GM19351 (cell line): ENCODE data around the gene DECR2.
"Not testable (repeated sequence)": the region's sequence is repeated elsewhere in the genome, so short reads cannot be mapped to it uniquely, and the experiment has no call there.

ENCODE experiments used
- ATAC-seq: cut with Tn5 transposase; IDR thresholded peaks from one replicate; pipeline ENCODE4 v1.9.1; 2021; ENCODE audit warnings: mild to moderate bottlenecking, moderate library complexity; ENCODE audit not compliant: unreplicated experiment

DECR2 gene

DNA sequence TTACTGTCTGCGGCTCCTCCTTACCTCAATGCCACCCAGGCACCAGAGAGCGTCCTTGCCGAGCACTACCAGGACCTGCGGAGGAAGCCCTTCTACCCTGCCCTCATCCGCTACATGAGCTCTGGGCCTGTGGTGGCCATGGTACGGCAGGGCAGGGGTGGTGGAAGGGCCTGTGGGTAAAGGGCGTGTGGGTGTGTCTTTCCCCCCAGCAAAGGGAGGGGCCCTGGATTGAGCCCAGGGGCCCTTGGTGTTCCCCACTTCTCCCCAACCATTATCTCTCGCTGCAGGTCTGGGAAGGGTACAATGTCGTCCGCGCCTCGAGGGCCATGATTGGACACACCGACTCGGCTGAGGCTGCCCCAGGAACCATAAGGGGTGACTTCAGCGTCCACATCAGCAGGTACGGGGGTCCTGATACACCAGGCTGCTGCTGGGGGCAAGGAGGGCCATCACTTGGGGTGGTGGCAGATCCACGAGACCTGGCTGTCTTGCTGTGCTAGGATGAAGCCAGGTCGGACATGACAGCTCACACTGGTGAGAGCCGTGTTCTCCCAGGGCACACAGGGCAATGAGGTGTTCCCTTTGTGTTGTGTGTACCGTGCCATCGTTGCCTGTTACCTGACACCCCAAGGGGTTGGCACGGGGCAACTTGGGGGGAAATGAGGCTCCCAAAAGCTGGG, 2.2 kb upstream of the DECR2 start:
- ATAC-seq = no peak

DNA sequence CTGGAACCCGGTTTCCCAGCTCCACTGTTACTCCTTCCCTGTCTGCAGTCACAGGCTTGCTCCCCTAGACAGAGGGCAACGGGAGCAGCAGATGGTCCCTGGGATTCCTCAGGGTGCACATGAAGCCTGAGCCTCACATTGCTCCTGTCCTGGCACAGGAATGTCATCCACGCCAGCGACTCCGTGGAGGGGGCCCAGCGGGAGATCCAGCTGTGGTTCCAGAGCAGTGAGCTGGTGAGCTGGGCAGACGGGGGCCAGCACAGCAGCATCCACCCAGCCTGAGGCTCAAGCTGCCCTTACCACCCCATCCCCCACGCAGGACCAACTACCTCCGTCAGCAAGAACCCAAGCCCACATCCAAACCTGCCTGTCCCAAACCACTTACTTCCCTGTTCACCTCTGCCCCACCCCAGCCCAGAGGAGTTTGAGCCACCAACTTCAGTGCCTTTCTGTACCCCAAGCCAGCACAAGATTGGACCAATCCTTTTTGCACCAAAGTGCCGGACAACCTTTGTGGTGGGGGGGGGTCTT, 1.6 kb upstream of the DECR2 start:
- ATAC-seq = no peak

DNA sequence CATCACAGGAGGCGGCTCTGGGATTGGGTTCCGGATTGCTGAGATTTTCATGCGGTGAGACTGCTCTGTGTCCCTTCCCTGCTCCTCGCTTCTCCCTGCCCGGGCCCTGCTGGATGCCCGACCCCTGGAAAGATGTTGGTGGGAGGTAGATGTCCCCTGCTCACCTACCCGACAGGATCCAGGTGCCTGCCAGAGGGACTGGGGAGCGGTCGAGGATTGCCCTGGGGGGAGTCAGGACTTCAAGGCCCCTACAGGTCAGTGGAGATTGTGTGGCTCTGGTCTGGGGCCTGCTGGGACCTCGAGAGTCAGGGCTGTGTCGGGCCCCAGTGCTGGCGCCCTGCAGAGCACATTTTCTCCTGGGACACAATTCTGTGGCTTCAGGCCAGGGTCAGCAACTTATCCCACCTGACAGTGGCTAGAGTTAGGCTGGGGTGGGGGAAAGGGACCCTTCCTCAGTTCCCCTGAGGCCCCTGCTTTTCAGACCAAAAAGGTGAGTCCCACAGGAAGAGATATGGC, 3.3 kb downstream of the DECR2 start:
- ATAC-seq = no peak

DNA sequence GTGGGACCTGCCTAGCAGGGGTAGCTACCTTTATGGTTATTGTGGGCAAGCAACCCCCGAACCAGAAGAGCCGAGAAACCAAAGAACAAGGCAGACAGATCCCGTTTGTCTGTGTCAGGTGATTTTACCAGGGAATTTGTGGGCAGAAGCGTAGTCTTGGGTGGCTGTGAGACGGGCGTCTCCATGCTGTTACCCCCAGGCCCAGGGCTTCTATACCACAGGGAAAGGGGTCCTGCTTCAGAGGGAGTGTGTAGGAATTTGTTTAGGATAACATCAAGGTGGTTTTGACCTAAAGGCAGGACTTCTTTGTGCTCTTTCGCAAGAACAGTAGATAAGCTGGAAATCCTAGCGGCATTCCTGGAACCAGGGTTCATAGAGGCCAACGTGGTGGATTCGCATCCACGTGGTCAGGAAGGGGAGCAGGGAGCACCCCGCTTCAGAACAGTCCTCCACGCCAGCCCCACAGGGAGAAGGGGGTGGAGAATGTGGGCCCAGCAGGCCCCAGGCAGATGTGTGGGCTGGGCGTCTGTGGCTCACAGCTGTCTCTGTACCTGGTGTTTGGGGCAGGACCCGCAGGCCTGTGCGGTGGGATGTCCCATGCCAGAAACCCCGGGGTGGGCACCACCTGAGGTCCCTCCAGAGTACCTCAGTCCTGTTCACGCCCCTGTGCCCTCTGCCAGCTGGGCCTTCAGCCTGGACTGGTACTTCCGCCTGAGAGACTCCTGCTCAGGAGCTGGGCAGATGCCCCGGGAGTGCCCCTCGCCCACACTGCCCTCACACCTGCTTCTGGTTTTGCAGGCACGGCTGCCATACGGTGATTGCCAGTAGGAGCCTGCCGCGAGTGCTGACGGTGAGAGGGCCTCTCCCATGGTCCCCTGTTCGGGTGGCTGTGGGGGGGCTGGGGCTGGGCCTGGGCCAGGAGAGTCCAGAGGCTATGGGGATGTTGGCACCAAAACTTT, 4.1 kb downstream of the DECR2 start:
- no peak for ATAC-seq

DNA sequence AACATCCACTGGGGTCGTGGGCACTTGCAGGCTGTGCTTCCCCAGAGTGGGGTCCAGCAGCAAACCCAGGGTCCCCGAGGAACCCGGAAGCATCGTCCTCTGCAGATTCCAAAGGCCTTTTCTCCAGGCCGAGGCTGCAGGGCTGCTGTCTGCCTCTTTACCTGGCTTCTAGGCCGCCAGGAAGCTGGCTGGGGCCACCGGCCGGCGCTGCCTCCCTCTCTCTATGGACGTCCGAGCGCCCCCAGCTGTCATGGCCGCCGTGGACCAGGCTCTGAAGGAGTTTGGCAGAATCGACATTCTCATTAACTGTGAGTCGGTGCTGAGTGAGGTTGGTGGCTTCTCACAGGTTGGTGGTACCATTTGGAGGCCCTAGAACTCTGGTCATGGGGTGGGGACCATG, 5.6 kb downstream of the DECR2 start:
- no peak for ATAC-seq

DNA sequence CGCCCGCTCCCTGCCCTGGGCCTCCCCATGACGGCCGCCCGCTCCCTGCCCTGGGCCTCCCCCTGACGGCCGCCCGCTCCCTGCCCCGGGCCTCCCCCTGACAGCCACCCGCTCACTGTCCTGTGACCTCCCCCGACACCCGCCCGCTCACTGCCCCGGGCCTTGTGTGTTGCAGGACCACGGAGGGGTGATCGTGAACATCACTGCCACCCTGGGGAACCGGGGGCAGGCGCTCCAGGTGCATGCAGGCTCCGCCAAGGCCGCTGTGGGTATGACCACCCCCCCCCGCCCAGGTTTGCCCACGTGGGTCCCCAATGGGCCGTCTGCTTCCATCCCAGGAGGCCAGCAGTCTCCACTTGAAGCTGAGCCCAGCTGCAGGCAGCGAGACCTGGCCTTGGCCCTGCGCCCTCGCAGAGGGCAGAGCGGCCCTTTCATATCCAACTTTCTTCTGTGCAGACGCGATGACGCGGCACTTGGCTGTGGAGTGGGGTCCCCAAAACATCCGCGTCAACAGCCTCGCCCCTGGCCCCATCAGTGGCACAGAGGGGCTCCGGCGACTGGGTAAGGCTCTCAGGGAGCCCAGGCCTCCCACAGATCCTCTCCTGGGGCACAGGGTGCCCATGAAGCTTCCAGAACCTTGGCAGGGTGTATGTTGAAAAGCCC, 9.0 kb downstream of the DECR2 start:
- ATAC-seq = no peak

DNA sequence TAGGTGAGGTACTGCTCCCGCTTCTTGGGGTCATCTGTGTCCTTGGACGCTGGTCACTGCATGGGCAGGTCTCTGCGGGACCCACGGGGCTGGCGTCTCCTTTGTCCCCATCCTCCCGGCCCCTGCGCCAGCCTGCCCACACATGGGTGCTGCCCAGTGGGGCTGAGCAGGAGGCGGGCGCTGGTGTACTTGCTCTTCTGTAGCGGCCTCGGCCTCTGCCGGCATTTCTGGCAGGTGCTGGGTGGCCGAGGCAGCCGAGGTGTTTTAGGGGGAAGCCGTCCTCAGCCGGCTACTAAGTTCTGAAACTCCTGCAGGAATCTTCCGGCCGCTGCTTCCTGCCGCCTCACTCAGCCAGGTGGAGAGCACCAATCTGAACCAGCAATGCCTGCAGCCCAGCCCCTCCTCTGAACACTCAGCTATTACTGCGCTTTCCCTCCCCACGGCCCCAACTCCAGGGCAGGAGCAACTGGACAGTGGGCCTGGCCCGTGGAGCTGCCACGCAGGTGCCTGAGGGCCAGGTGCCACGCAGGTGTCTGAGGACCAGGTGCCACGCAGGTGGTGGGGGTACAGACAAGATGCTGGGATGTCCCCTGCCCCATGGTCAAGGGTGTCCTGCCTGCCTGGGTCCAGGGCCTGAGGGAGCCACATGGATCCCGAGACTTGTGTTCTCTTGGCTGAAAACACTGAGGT, 10.0 kb downstream of the DECR2 start:
- no peak for ATAC-seq

DNA sequence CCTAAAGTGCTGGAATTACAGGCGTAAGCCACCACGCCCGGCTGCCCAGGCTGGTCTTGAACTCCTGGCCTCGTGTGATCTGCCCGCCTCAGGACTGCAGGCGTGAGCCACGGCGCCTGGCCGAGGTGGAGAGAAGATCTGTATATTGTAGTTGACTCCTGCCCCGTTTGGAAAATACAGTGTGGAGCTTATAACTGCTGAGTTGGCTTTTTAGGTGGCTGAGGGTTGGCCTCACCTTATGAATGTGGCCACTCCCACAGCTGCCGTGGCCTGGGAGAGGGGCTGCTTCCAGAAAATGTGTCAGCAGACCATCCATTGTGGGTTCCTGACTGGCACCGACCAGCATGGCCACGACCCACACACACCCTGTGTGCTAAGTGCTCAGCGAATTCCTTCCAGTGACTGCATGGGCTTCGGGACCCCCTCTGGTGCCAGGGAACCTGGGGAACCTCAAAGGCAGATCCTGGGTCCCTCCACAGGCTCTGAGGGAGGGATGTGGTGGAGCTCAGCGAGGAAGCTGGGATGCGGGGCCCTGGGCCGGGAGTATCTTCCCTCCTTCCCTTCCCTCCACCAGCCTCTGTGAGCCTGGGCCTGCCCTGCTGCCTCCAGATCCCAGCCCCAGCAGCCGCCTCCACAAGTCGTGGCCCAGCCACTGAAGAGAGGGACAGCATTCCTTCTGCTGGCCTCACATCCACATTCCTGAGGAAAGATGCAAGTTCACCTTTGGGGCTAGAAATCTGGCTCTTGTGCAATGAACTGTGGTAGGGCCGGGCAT, 12.9 kb downstream of the DECR2 start:
- no peak for ATAC-seq

DNA sequence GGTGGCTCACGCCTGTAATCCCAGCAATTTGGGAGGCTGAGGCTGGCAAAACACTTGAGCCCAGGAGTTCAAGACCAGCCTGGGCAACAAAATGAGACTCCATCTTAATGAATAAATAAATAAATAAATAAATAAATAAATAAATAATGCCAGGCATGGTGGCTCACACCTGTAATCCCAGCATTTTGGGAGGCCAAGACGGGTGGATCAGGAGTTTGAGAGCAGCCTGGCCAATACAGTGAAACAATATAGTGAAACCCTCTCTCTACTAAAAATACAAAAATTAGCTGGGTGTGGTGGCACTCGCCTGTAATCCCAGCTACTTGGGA, 13.4 kb downstream of the DECR2 start:
- ATAC-seq = not testable (repeated sequence)

DNA sequence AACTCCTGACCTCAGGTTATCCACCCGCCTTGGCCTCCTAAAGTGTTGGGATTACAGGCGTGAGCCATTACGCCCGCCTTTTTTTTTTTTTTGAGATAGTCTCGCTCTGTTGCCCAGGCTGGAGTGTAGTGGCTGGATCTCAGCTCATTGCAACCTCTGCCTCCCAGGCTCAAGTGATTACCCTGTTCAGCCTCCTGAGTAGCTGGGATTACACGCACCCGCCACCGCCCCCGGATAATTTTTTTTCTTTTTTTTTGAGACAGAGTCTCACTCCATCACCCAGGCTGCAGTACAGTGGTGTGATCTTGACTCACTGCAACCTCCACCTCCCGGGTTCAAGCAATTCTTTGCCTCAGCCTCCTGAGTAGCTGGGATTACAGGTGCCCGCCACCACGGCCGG, 20.5 kb downstream of the DECR2 start:
- ATAC-seq = not testable (repeated sequence)

DNA sequence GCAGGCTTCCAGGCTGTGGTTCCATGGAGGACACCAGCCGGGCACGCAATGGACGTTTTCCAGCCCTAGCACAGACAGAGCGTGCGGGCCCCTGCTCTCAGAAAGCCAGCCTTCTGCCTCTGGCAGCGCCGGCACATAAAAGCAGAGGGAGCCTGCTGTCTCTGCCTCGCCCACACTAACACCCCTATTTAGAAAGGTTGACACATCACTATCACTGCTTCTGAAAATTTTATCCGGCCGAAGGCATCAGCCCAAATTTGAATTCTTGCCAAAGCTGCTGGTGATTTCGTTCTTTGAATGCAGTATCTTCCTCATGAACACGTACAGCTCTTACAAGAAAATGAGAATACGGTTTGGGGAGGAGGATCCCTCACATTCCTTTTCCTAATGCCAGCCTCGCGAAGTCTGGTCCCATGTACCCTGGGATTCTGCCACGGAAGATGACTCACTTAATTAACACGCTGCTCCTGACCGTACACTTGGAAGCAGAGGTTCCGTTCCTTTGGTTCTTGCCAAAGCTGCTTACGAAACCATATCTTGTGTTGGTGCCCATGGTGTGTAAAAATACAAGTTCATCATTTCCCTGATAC, 22.4 kb downstream of the DECR2 start:
- ATAC-seq = no peak

DNA sequence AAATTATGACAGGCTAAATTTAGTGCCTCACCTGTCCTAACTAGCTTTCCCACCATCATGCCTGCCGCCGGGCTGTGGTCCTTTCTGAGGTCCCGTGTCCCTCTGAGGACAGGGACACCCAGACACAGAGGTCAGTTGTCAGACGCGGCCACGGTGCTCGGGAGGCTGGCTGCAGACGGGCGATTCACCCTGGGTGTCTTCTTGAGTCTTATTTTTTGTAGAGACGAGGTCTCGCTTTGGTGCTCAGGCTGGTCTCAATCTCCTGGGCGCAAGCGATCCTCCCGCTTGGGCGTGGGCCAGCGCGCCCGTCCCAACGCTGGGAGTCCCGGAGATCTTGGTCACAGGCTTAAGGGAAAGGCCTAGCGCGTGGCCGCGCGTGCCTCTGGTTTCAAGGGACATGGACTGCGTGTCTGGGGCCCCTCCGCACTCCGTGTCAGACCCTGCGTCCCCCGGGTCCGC, 23.0 kb downstream of the DECR2 start:
- ATAC-seq = no peak

DNA sequence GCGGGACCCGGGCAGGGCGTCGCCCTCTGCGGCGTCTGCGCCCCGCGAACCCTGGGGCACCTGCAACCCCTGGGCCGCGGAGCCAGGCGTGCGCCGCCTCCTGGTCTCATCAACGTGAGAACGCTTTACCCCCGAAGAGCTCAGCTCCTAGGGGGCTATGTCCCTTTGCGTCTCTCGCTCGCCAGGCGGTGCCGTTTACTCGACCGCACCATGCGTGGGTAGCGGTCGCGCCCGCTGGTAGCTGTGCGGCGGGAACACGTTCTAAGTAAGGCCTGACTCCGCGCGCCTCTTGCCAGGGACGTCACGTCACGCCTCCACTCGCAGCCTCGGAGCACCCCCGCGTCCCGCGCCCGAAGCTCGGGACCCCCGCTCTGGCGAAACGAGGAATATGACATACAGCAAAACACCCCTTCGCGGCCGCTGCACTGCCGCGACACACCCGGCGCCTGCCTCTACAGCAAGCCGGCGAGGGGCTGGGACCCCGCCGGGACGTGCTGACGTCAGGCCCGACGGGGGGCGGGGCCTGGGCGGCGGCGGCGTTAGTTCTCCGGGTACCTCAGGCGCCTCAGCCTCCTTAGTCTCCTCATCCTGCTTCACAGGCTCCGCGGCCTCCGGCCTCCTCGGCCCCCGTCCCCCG, 23.5 kb downstream of the DECR2 start, which contains the start of gene RAB11FIP3:
Gene RAB11FIP3 (plus strand): TSS at position 568 of the 637 bp plus-strand sequence. CDS start 358 bp downstream, outside the sequence.
- peak; percentile 91 for ATAC-seq

DNA sequence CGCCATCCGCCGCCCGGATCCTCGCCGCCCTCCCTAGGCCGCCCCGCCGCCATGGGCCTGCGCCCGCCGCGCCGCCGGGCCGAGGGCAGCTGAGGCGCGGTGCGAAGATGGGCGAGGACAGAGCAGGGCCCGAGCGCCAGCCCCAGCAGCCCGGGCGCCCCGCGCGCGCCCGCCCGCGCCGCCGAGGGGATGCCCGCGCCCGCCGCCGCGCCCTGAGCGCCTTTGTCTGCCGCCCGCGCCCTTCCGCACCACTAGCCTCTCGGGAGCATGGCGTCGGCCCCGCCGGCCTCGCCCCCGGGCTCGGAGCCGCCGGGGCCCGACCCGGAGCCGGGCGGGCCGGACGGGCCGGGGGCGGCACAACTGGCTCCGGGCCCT, 24.0 kb downstream of the DECR2 start:
- peak; percentile 28 for ATAC-seq

DNA sequence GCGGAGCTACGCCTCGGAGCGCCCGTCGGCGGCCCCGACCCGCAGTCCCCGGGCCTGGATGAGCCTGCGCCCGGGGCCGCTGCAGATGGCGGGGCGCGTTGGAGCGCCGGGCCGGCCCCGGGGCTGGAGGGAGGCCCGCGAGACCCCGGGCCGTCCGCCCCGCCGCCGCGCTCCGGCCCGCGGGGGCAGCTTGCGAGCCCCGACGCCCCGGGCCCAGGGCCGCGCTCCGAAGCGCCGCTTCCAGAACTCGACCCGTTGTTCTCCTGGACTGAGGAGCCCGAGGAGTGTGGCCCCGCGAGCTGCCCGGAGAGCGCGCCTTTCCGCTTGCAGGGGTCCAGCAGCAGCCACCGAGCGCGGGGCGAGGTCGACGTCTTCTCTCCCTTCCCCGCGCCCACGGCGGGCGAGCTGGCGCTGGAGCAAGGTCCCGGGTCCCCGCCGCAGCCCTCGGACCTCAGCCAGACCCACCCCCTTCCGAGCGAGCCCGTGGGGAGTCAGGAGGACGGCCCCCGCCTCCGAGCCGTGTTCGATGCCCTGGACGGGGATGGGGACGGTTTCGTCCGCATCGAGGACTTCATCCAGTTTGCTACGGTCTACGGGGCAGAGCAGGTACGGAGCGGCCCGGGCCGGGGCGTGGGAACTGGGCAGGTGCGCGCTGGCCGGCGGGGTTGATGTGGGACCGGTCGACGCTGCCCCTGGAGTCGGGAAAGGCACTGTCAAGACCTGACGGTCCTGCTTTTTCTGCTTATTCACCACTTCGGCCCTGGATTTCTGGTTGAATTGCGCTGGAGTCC, 24.6 kb downstream of the DECR2 start:
- ATAC-seq = peak; percentile 17

DNA sequence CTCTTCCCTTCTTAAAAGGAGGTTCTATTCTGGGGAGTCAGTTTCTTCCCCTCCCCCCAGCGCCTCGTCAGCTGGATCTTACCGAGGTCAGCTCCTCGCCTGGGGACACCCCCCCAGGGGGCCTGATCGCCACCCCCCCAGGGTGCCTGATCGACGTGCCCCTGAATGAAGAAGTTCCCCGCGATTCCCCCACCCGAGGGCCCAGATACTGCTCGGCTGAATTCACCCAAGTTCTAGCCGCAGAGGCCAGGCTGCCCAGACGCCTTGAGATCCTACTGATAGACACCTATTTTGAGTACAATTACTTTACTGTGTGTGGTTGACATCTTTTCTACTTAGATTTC, 25.2 kb downstream of the DECR2 start:
- ATAC-seq = no peak

DNA sequence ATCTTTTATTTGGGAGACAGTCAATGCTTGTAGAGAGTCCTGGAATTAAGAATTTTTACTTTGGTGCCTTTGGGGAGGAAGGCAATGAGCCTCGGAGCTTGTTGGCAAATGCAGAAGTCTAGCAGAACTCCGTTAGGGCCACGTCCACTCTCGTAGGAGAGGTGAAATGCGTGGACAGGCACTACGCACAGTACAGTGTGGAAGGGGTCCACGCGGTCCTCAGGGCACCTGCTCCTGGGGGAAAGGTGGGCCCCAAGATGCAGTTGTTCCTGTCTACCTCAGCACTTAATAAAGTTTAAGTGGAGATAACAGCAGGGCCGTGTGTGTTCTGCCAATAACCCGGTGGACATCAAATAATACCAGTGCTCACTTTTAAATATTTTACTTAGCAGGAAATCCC, 25.6 kb downstream of the DECR2 start:
- no peak for ATAC-seq

DNA sequence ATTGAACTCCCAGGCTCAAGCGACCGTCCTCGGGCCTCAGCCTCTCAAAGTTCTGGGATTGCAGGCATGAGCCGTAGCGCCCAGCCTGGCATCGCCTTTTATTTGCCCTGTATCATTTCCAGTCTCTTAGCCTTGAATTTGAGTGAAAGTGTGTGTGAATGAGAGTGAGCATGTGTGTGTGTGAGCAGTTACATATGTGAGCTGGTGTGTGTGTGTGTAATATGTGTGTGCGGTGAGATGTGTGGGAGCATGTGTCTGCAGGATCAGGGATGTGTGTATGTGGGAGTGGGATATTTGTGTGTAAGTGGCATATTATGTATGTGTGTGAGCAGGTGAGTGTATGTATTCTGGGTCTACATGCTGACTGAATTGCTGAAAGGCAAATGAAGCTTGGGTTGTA, 29.2 kb downstream of the DECR2 start:
- no peak for ATAC-seq
